LoVo (cell line): Measurements from ENCODE around the gene KANK2.
"Not testable (repeated sequence)": the region's sequence is repeated elsewhere in the genome, so short reads cannot be mapped to it uniquely, and the experiment has no call there.

Experiments
- DNase-seq: peaks from one replicate; pipeline ENCODE4 v3.0.0-alpha.2; 2016; ENCODE audit warnings: low spot score

KANK2 gene

DNA sequence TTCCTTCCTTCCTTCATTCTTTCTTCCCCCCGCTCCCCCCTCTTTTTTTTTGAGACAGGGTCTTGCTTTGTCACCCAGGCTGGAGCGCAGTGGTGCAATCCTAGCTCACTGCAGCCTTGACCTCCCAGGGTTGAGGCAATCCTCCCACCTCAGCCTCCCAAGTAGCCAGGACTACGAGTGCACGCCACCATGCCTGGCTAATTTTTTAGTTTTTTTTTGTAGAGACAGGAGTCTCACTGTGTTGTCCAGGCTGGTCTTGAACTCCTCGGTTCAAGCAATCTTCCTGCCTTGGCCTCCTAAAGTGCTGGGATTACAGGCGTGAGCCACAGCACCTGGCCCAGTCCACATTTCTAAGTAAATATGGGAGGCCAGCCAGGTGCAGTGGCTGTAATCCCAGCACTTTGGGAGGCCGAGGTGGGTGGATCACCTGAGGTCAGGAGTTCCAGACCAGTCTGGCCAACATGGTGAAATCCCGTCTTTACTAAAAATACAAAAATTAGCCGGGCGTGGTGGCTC lies 57.3 kb downstream of the KANK2 start:
- DNase-seq: not testable (repeated sequence)

DNA sequence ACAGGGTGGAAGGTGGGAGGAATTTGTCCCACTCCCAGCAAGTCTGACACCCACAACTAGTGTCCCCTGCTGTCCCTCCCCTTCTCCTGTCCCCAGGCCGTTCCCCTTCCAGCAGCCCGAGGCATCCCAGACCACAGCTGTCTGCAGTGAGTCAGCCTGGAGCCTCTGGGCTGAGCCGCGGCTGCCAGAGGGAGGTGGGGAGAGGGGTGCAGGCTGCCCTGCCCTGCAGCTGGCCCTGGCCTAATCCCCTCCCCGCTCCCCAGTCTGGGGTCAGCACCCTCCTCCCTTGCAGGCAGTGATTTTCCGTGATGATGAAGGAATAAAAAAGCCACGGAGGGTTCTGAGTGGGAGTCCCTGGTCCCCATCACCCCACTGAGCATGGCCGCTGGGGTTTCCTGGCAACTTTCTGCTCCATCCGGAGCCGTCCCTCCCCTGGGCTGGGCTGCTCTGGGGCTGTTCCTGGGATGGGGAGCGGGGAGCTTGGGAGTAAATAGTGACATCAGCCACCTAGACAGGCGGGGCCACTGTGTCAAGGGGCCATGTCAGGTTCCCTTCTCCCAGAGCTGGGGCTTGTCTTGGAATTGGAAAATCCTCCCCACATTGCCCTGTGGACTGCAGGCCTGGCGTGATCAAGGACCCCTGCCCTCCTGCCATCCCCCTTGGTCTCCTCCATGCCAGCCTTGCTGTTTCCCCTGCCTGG lies 58.6 kb downstream of the KANK2 start:
- DNase-seq: peak; percentile 51

DNA sequence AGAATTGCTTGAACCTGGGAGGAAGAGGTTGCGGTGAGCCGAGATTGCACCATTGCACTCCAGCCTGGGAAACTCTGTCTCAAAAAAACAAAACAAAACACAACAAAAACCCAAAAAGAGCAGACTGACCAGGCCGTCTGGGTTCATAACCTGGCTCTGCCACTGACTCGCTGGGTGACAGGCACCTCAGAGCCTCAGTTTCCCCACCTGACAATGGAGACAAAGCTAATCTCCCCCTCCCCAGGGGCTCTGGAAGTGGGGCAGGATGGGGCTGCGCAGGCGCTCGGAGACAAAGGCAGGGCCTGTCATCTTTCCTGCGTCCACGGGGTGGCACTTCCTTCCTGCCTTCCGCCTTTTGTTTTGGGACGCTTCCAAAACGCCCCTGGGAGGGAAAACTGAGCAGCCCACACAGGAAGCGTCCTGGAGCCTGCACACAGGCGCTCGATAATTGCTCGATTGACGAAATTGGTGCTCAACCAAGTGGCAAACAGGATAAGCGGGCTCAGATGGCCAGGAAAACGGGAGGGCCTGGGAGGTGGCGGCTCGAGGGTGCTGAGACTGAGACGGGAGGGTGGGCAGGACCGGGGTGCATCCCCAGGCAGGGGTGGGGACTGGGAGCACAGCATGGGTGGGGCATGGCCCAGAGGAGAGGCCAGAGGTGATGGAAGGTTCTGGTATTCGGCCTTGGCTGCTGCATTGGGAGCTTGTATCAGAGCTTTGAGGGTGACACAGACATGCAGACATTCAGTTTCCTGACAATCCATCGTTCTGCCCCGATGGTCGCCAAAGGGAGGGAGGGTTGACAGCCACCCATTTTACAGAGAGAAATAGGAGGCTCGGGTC lies 59.6 kb downstream of the KANK2 start:
- peak; percentile 75 for DNase-seq

DNA sequence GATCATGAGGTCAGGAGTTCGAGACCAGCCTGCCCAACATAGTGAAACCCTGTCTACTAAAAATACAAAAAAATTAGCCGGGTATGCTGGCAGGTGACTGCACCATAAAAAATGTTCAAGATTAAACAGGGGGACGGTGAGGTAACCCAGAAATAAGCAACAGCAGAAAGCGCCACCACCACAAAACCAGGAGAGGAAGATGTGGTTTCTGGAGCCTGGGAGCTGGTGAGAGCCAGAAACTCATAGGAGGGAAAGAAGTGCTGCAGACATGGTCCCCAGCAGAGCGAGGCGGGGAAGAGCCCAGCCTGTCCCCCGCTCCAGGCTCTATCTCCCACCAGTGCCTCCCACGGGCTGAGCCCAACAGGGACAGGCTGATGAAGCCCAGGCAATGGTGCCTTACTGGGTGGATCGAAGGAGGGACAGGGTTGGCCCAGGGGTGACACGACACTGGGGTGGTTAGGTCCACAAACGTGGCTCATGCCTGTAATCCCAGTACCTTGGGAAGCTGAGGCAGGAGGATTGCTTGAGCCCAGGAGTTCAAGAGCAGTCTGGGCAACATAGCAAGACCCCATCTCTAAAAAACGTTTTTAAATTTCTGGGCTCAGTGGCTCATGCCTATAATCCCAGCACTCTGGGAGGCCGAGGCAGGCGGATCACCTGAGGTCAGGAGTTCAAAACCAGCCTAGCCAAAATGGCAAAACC lies 60.8 kb downstream of the KANK2 start:
- DNase-seq: no peak

DNA sequence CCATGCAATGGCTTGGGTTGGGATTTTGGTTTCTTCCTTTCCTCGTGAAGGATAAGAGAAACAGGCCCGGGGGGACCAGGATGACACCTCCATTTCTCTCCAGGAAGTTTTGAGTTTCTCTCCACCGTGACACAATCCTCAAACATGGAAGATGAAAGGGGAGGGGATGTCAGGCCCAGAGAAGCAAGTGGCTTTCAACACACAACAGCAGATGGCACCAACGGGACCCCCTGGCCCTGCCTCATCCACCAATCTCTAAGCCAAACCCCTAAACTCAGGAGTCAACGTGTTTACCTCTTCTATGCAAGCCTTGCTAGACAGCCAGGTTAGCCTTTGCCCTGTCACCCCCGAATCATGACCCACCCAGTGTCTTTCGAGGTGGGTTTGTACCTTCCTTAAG lies 65.9 kb downstream of the KANK2 start:
- DNase-seq: no peak

DNA sequence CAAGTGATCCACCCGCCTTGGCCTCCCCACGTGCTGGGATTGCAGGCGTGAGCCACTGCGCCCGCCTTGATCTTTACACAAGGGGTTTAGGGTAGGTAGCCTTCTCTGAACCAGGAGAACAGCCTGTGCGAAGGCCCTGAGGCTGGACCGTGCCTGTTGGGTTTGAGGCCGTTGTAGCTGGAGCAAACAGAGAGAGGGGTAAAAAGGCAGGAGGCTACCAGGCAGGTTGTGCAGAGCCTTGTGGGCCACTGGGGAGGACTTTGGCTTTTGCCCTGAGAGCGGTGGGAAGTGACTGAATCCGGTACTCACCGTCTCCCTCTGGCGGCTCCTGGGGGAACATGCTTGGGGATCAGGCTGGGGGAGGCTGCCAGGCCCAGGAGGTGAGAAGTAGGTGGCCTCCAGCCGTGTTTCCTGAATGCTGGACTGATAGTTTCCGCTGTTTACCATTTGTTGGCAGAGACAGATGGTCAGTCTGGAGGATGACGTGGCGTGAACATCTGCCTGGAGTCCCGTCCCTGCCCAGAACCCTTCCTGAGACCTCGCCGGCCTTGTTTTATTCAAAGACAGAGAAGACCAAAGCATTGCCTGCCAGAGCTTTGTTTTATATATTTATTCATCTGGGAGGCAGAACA lies 66.4 kb downstream of the KANK2 start:
- peak; percentile 61 for DNase-seq

DNA sequence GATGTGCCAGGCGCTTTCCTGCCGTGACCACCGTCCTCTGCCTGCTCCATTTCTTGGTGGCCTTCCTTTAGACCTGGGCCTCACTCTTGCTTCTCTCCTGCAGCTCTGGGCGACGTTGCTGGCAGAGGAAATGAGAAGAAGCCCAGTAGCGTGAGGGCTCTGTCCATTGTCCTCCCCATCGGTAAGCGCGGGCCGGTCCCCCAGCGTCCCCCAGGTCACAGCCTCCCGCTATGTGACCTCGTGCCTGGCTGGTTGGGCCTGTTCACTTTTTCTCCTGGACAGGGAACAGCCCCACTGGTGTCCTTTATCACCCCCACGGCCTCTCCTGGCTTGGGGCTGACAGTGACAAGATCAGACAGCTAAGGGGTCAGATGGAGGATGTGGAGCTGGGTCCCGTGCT lies 69.4 kb downstream of the KANK2 start:
- no peak for DNase-seq

DNA sequence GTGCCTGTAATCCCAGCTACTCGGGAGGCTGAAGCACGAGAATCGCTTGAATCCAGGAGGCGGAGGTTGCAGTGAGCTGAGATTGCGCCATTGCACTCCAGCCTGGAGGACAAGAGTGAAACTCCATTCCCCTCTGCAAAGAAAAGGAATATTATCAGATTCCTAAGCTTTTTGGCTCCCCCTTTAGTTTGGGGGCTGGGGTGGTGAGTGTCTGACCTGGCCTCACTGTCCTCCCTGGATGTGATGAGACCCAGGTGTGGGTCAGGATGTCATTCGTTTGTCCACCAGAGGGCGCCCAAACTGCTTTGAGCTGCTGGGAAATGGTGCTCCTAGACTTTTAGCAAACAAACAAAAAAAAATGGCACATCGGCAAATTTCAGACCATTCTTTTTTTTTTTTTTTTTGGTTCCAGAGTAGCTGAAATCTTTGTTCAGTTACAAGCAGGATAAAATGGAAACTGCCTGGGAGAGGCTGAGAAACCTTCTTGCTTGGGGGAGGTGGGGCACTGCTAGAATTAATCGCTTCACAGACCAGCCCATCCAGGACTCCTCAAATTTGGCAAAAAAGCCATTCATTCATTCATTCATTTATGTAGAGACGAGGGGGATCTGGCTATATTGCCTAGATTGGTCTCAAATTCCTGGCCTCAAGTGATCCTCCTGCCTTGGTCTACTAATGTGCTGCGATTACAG lies 71.2 kb downstream of the KANK2 start:
- DNase-seq: peak; percentile 53

DNA sequence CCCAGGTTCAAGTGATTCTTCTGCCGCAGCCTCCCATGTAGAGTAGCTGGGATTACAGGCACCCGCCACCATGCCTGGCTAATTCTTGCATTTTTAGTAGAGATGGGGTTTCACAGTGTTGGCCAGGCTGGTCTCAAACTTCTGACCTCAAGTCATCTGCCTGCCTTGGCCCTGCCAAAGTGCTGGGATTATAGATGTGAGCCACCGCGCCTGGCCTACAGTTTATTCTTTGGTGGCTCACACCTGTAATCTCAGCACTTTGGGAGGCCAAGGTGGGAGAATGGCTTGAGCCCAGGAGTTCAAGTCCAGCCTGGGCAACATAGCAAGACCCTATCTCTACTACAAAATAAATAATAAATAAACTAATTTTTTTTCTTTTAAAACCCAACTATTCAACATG lies 73.2 kb downstream of the KANK2 start:
- DNase-seq: not testable (repeated sequence)

DNA sequence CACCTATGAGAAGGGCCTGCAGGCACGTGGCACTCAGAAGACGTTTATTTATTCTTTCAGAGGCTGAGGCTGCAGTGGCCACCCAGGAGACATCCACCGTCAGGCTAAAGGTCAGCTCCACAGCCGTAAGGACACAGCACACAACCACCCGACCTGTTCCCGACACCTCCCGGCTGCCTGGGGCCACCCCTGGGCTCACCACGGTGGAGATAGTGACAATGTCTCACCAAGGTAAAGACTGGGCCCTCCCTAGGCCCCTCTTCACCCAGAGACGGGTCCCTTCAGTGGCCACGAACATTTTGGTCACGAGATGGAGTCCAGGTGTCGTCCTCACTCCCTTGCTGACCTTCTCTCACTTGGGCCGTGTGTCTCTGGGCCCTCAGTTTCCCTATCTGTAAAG lies 74.2 kb downstream of the KANK2 start:
- no peak for DNase-seq

DNA sequence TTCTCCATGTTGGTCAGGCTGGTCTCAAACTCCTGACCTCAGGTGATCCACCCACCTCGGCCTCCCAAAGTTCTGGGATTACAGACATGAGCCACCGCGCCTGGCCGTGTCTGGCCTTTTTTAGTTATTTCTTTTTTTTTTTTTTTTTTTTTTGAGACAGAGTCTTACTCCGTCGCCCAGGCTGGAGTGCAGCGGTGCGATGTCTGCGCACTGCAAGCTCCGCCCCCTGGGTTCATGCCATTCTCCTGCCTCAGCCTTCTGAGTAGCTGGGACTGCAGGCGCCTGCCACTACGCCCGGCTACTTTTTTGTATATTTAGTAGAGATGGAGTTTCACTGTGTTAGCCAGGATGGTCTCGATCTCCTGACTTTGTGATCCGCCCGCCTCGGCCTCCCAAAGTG lies 75.4 kb downstream of the KANK2 start:
- not testable (repeated sequence) for DNase-seq

DNA sequence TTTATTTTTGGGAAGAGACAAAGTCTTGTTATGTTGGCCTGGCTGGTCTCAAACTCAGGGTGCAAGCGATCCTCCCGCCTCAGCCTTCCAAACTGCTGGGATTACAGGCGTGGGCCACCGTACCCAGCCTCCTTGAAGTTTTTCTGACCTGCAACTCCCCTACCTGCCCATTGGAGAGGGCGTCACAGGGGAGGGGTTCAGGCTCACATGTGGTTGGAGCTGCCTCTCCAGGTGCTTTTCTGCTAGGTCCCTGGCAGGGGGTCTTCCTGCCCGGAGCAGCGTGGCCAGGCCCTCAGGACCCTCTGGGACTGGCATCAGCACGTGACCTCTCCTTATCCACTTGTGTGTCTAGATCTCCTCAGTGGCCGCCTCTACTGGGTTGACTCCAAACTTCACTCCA lies 80.8 kb downstream of the KANK2 start:
- no peak for DNase-seq

DNA sequence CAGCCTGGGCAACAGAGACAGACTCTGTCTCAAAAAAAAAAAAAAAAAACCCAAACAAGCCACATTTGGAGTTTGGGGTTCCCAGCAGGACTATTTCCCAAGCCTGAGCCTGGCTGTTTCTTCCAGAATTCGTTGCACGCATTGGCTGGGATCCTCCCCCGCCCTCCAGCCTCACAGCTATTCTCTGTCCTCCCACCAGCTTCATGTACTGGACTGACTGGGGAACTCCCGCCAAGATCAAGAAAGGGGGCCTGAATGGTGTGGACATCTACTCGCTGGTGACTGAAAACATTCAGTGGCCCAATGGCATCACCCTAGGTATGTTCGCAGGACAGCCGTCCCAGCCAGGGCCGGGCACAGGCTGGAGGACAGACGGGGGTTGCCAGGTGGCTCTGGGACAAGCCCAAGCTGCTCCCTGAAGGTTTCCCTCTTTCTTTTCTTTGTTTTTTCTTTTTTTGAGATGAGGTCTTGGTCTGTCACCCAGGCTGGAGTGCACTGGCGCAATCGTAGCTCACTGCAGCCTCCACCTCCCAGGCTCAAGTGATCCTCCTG lies 81.4 kb downstream of the KANK2 start:
- DNase-seq: no peak

DNA sequence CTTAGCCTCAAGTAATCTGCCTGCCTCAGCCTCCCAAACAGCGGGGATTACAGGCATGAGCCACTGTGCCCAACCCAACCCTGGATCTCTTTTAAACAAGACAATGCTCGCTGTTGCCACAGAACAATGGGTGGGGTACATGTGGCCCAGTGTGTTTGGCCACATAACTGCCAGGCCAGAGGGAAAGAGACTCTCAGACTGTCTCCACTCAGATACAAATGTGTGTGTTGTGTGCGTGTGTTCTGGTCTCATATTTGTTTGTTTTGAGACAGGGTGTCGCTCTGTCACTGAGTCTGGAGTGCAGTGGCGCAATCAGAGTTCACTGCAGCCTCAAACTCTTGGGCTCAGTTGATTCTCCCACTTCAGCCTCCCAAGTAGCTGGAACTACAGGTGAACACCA lies 82.3 kb downstream of the KANK2 start:
- no peak for DNase-seq
